ENCODE data around the gene SPRR2D. TPM values are rescaled to one million over a fixed set of nuclear protein-coding genes. Genes with fewer than 3 reads are reported as not detected.
"Not testable (repeated sequence)": the region's sequence is repeated elsewhere in the genome, so short reads cannot be mapped to it uniquely, and the experiment has no call there.

The SPRR2D gene
- total RNA-seq, 1 donor from 2014 or later = not detected

DNA sequence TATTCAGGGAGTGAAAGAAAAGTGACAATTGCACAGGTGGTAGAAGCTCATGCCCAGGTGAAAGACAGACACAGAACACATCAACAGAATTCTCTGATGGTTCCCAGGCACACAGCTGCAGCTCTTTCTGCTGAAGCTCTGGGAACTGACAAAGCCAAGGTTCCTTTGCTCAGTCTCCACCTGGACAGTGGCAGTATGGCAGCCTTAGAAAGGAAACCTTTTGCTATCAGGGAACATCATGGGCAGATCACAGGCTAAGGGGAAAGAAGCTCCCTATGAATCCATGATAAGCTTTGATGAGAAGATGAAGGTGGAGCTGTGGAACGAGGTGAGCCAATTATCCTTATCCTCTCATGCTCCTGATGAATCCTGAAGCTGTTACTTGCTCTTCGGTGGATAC lies 29.3 kb upstream of the SPRR2D start:
- Mint-ChIP-seq H3K4me1 (no peaks in the 10 kb centered on the region), H3K4me3 (no peak overlapping the region), H3K9me3 (no peaks in the 10 kb centered on the region), H3K27me3 (ENCODE audit: low read depth) (peaks cover 39% of the 10 kb centered on the region), H3K36me3 (ENCODE audit: low read depth) (no peaks in the 10 kb centered on the region), H3K27ac (ENCODE audit: unreplicated experiment) (no peak overlapping the region)
- no peak for DNase-seq (ENCODE audit: low read depth, low spot score)
- TF ChIP-seq, protein P1, sequence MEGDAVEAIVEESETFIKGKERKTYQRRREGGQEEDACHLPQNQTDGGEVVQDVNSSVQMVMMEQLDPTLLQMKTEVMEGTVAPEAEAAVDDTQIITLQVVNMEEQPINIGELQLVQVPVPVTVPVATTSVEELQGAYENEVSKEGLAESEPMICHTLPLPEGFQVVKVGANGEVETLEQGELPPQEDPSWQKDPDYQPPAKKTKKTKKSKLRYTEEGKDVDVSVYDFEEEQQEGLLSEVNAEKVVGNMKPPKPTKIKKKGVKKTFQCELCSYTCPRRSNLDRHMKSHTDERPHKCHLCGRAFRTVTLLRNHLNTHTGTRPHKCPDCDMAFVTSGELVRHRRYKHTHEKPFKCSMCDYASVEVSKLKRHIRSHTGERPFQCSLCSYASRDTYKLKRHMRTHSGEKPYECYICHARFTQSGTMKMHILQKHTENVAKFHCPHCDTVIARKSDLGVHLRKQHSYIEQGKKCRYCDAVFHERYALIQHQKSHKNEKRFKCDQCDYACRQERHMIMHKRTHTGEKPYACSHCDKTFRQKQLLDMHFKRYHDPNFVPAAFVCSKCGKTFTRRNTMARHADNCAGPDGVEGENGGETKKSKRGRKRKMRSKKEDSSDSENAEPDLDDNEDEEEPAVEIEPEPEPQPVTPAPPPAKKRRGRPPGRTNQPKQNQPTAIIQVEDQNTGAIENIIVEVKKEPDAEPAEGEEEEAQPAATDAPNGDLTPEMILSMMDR (conservative IDR thresholded peaks at IDR 0.05) = no peak

DNA sequence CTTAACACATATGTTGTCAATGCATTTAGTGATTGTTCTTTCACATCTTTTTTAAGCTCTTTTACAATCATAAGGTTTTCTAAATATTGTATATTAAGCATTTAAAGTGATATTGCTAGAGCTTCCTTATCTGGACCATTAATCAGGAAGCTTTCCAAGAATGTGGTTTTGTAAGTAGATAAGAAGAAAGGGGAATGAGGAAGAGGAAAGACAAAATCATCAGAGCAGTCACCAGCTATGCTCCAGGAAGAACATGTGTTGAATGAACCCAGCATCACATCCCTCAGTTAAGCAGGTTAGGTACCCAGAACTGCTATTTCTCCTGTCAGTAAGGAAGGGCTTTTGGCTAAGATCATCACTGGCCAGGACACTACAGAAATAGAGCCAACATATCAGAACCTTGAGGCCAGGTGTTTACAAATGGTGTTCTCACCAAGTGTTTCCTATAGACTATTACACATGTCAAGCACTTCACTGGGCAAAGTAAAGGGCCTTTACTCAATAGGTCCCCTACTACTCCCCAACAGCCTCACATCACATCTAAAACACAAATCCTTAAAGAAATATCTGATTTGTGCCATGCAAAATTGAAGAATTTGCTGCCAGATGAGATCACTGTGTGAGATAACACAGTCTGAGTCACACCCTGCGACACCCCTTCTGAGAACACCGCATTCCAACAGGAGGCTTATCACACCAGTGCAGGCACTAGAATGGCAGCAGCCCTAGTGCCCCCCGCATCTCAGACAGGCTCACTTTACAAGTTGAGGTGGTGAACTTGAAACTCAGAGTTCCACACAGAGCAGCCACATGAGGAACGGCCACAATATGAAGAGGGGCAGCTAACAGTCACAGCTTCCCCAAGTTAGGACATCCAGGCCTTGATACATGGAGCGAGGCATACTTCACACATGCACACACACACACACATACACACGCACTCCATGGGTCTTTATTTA lies 18.2 kb upstream of the SPRR2D start:
- H3K4me1 Mint-ChIP-seq = no peaks in the 10 kb centered on the region
- TF ChIP-seq, protein P1 (conservative IDR thresholded peaks at IDR 0.05) = no peak
- no peak overlapping the region for H3K4me3 Mint-ChIP-seq
- H3K27ac Mint-ChIP-seq (ENCODE audit: unreplicated experiment) = no peak overlapping the region
- DNase-seq (ENCODE audit: low read depth, low spot score) = no peak
- no peaks in the 10 kb centered on the region for H3K36me3 Mint-ChIP-seq (ENCODE audit: low read depth)
- H3K9me3 Mint-ChIP-seq = no peaks in the 10 kb centered on the region
- peaks cover 52% of the 10 kb centered on the region for H3K27me3 Mint-ChIP-seq (ENCODE audit: low read depth)

DNA sequence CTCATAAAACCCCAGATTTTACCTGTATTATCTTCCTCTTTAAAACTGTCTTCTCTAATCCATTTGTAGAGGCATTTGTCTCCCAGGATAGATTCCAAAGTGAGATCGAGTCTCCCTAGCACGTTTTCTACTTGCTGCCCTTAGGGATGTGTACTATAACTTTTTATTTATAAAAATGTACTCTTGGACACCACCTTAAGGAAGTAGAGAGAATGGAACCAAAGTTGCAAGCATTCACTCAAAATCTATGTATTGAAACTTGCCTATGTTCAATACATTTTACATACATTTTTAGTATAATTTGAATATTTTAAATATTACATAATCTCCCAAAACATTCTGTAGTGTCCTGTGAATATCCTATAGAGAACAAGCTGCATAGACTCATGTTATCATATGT lies 17.2 kb upstream of the SPRR2D start:
- Mint-ChIP-seq H3K36me3 (ENCODE audit: low read depth) (no peaks in the 10 kb centered on the region), H3K27me3 (ENCODE audit: low read depth) (peaks cover 58% of the 10 kb centered on the region), H3K4me3 (no peak overlapping the region), H3K27ac (ENCODE audit: unreplicated experiment) (no peak overlapping the region), H3K9me3 (no peaks in the 10 kb centered on the region), H3K4me1 (no peaks in the 10 kb centered on the region)
- no peak for DNase-seq (ENCODE audit: low read depth, low spot score)
- TF ChIP-seq, protein P1 (conservative IDR thresholded peaks at IDR 0.05) = no peak

DNA sequence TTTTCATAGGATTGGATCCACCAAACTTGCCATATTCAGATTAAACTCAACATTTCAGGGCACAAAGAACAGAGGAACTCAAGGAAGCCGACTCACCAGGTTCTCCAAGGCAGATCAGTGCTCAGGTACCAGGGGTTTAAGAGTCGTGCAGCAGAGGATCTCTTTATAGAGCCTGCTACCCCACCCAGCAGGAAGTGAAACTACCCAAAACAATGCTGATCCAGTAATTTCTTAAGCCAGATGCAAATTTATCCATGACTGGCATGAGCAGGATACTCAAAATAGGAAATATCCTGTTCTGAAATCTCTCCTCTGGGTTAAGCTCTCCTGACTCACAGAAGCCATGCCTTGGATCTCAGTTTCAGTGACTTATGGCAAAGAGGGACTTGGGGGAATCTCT lies 16.5 kb upstream of the SPRR2D start, which contains the start of gene SPRR2A:
SPRR2A (minus strand) TSS at position 138 of the 400 bp plus-strand sequence. CDS start 777 bp downstream, outside the sequence.
- DNase-seq (ENCODE audit: low read depth, low spot score) = no peak
- Mint-ChIP-seq H3K9me3 (peaks cover 3% of the 10 kb centered on the region), H3K36me3 (ENCODE audit: low read depth) (no peaks in the 10 kb centered on the region), H3K27me3 (ENCODE audit: low read depth) (peaks cover 62% of the 10 kb centered on the region), H3K27ac (ENCODE audit: unreplicated experiment) (no peak within 1 kb of the TSS), H3K4me1 (no peaks in the 10 kb centered on the region), H3K4me3 (no peak within 1 kb of the TSS)
- TF ChIP-seq, protein P1 (conservative IDR thresholded peaks at IDR 0.05) = no peak

DNA sequence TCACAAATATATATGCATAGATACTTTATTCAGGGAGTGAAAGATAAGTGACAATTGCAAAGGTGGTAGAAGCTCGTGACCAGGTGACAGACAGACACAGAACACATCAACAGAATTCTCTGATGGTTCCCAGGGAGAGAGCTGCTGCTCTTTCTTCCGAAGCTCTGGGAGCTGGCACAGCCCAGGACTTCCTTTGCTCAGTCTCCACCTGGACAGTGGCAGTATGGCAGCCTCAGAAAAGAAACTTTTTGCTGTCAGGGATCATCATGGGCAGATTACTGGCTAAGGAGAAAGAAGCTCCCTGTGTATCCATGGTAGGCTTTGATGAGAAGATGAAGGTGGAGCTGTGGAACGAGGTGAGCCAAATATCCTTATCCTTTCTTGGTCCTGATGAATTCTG lies 15.2 kb upstream of the SPRR2D start:
- H3K27ac Mint-ChIP-seq (ENCODE audit: unreplicated experiment); H3K36me3 Mint-ChIP-seq (ENCODE audit: low read depth); H3K4me3 Mint-ChIP-seq; H3K4me1 Mint-ChIP-seq; H3K9me3 Mint-ChIP-seq; DNase-seq (ENCODE audit: low read depth, low spot score): not testable (repeated sequence)
- peaks cover 59% of the 10 kb centered on the region for H3K27me3 Mint-ChIP-seq (ENCODE audit: low read depth)

DNA sequence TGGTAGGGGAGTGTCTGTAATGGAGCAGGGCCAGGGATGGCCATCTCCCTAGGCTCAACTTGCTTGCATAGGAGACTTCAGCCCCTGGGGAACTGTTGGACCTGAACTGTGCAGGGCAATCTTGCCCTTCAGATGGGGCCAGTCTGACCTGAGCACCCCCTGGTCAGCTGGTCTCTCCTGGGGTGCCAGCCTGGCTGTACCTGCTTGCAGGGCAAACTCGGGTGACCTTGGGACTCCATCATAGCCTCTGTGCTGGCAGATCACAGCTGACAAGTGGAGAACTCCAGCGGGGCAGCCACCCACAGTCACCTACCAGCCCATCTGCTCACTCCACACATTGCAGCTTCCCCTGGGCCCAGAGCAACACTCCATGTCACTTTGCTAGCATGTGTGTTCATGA lies 8.3 kb upstream of the SPRR2D start:
- Mint-ChIP-seq H3K9me3 (peaks cover 3% of the 10 kb centered on the region), H3K4me1 (no peaks in the 10 kb centered on the region), H3K36me3 (ENCODE audit: low read depth) (no peaks in the 10 kb centered on the region), H3K27ac (ENCODE audit: unreplicated experiment) (no peak overlapping the region), H3K27me3 (ENCODE audit: low read depth) (peaks cover 29% of the 10 kb centered on the region), H3K4me3 (no peak overlapping the region)
- TF ChIP-seq, protein P1 (conservative IDR thresholded peaks at IDR 0.05) = no peak
- DNase-seq (ENCODE audit: low read depth, low spot score) = no peak
